Ovary (tissue), 3 donors: ENCODE results near the gene WFDC5.

ENCODE experiments used
- EP300 ChIP-seq: sonication (generic); formaldehyde crosslinking; IDR thresholded peaks from one replicate; pipeline ENCODE4 v1.6.1; 2017; ENCODE audit warnings: antibody characterized with exemption
- POLR2A ChIP-seq: fragments of 450-650 bp; IDR thresholded peaks from one replicate; pipeline ENCODE4 v1.6.1; 2017; ENCODE audit warnings: antibody characterized with exemption, mild to moderate bottlenecking, moderate library complexity
- TF ChIP-seq, protein P1 (sequence below), 3 donors: fragments of 450-650 bp in 2 of 3; fragments of 200-600 bp in 1 of 3; IDR thresholded peaks; one replicate each; pipeline versions ENCODE4 v1.5.1 to v1.8.0; 2016 to 2022; ENCODE audit warnings: antibody characterized with exemption in 3 of 3, mild to moderate bottlenecking in 1 of 3
- donor health status: DM: no; HTN: no; CAD: no.

DNA sequence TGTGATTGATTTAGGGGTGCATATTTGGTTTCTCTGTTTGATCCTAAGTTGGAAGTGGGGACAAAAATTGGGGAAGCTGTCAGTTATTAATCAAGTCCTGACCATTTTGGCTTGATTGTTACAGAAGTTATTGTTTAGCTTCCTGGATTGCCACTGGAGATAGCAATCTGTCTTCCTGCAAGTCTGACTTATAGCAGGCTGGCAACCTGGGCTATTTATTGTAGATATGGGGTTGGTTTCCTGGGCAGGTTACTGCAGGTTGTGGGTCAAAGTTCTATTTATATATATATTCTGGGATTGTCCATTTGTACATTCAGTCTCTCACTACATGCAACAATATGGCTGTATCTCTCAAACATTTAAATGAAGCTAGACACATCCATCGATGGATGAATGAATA is 31.8 kb downstream of the WFDC5 start:
- TF ChIP-seq POLR2A (no peak), EP300 (no peak)
- TF ChIP-seq, protein P1, sequence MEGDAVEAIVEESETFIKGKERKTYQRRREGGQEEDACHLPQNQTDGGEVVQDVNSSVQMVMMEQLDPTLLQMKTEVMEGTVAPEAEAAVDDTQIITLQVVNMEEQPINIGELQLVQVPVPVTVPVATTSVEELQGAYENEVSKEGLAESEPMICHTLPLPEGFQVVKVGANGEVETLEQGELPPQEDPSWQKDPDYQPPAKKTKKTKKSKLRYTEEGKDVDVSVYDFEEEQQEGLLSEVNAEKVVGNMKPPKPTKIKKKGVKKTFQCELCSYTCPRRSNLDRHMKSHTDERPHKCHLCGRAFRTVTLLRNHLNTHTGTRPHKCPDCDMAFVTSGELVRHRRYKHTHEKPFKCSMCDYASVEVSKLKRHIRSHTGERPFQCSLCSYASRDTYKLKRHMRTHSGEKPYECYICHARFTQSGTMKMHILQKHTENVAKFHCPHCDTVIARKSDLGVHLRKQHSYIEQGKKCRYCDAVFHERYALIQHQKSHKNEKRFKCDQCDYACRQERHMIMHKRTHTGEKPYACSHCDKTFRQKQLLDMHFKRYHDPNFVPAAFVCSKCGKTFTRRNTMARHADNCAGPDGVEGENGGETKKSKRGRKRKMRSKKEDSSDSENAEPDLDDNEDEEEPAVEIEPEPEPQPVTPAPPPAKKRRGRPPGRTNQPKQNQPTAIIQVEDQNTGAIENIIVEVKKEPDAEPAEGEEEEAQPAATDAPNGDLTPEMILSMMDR (IDR thresholded peaks at IDR 0.05): no peak
